NT2/D1 (cell line): ENCODE measurements around the gene AFMID.

Experiments used
- SUZ12 ChIP-seq: IDR thresholded peaks from 2 replicates; pipeline ENCODE4 v1.6.1; 2011; ENCODE audit not compliant: insufficient read length, insufficient read depth; ENCODE audit errors: extremely low read depth
- YY1 ChIP-seq: IDR thresholded peaks from 2 replicates; pipeline ENCODE4 v1.6.1; 2011; ENCODE audit not compliant: insufficient read length, insufficient read depth

GRCh38 chr17:78174870-78175642, 12.1 kb upstream of the AFMID start:
- TF ChIP-seq YY1, result no peak
- TF ChIP-seq SUZ12, result no peak
